COLO668 (cell line): ENCODE measurements around the gene PPM1J.
A peak's percentile ranks its signal among the peaks of the same experiment; 100 is the strongest.
"Not testable (repeated sequence)": the region's sequence is repeated elsewhere in the genome, so short reads cannot be mapped to it uniquely, and the experiment has no call there.

Experiments used
- DNase-seq: peaks from one replicate; lab custom pipeline; 2025; ENCODE audit not compliant: unreplicated experiment; lab: John Stamatoyannopoulos, UW

PPM1J gene

DNA sequence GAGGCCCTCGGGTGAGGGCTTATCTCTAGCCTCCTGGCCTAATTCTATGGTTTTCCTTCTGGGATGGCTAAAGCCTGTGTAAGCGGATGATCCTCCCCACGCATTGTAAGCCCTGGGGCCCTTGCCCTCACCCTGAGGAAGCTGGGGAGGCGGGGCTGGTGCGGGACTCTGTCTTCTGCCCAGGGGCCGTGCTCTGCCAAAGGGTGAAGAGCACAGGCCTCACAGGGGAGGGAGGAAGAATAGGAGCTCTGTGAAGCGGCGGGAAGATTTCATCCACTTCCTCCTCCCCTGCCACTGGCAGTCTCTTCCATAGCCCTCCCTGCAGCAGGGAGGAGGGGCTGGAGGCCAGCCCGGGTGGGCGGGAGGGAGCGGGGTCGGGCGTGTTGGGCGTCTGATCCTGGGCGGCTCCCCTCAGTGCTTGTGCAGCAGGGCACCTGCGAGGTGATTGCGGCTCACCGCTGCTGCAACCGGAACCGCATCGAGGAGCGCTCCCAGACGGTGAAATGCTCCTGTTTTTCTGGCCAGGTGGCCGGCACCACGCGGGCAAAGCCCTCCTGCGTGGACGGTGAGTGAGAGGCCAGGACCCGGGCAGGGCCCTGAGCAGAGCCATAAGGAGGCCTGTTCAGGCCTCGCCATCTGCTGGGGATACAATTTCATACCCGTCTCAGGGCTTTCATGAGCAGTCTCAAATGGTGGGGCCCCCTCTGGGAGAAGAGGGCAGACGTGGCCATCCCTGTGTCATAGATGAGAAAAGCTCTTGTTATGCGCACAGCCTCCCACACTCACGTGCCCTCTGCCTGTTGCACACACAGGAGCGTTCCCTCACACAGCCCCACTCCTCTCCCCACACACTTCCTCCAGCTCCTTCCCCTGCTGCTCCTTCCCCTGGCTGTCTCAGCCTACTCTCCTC lies 7.7 kb upstream of the PPM1J start:
- peak; percentile 30 for DNase-seq

DNA sequence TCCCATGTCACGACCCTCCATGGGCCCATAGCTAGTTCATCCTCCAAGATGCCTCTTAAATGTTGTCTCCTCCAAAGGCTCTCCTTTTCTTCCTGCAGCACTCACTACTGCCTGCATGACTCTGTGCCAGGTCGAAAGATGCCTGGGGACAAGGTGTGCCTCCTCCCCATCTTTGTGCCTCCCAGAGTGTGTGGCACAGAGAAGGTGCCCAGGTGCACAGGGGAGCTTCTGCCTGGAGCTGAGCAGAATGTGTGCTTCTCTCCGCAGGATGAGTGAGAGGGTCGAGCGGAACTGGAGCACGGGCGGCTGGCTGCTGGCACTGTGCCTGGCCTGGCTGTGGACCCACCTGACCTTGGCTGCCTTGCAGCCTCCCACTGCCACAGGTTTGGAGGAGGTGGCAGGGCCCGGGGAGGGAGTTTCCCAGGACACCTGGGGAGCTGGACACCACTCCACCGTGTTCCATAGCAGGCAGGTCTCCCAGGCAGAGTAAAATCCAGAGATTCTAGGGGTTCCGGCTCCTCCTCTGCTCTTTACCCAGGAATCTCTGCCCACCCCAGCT lies 6.9 kb upstream of the PPM1J start:
- DNase-seq: peak; percentile 17

- not testable (repeated sequence) for DNase-seq
These were observed 6.2 kb upstream of the PPM1J start for GRCh38 chr1:112721294-112721693.

DNA sequence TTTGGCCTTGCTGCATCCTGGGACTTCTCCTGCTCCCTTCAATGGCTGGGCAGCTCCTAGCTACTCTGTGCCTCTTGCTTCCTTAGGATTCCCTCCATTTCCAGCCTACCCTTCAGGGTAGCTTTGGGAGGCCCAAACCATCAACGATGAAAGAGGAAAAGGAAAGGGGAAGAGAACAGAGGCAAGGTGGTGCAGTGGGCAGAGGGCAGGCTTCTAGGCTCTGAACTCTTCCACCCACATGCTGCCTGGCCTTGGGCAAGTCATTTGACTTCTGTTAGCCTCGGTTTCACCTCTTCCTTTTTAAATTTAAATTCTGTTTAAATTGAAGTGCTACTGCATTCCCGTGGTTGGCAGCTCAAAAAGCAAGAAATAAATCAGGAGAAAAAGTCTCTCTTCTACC lies 5.7 kb upstream of the PPM1J start:
- DNase-seq: no peak

GRCh38 chr1:112719706-112720105 lies 4.6 kb upstream of the PPM1J start:
- DNase-seq: no peak

GRCh38 chr1:112718691-112719418 lies 3.7 kb upstream of the PPM1J start:
- DNase-seq: peak; percentile 86

- no peak for DNase-seq
These were observed 2.2 kb upstream of the PPM1J start for GRCh38 chr1:112717263-112717873.

GRCh38 chr1:112716133-112716720 lies 1.1 kb upstream of the PPM1J start:
- peak; percentile 87 for DNase-seq

- DNase-seq: peak; percentile 43
These were observed 544 bp downstream of the PPM1J start for GRCh38 chr1:112714313-112715263.

DNA sequence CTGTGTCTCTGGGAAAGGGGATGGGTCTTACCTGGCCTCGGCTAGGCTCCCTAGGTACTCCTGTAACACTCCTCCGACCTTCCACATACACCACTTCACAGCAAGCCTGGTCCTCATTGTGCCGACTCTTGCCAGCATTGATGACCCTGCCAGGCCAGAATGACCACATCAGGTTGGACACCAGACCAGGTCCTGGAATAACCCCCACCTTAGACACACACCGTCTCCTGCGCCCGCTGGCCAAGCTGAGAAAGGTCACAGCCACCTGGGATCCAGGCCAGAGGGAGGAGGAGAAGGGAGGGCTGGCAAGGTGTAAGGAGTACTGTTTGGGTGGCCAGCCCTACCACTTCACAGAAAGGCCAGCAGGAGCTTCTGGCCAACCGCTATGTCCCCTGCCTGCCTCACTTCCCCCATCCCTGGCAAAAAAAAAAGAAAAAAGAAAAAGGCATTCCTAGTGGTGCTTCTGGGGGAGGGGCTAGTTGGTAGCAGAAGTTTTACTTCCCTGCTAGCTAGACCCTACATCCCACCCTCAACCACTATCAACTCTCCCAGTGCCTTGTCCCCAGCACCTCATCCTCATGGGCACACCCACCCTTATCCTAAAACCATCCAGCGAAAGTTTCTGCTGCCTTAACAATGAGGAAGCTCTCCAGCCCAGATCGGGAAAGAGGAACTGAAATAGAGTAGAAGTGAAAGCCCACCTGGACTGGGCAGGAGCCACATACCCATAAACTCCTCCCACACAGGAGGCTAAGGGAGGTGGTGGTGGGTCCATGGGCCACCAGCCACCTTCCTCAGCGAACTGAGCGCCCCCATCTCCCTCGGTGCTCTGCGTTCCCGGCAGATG lies 1.4 kb downstream of the PPM1J start:
- no peak for DNase-seq

DNA sequence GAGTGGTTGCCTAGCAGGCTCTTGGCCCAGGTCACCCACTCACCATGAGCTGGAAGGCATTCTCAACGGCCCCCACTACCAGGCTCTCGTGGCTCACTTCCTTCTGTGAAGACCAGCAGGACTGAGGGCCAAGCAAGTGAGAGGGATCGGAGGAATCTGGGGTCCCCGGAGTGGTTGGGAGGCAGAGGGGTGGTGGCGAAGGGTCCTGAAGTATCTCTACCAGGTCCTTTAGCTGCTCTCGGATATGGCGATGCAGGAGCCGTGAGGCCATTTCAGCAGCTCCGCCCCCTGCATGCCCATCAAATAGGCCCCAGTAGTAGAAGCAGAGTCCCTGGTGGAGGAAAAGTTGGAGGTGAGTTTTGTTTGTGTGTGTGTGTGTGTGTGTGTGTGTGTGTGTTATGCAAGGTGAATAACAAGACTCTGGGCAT lies 2.4 kb downstream of the PPM1J start:
- no peak for DNase-seq

GRCh38 chr1:112712191-112712590 lies 2.9 kb downstream of the PPM1J start:
- no peak for DNase-seq

DNA sequence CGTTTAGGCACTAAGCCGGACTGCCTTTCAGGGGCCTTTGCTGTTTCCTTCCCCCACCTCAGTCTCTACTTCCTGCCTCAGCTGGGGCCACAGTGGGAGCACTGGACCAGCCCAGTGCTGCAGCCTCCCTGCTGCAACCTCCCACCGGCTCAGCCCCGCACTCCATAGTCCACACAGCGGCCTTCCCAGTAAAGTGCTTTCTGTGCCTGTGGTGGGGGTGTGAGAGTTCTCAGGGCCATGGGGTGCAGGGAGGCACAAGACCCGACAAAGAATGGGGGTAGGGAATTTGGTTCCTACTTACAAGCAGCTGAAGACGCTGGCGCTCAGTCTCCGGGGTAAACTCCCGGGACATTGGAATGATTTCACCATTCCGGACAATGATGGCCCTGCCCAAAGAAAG lies 3.5 kb downstream of the PPM1J start:
- no peak for DNase-seq

DNA sequence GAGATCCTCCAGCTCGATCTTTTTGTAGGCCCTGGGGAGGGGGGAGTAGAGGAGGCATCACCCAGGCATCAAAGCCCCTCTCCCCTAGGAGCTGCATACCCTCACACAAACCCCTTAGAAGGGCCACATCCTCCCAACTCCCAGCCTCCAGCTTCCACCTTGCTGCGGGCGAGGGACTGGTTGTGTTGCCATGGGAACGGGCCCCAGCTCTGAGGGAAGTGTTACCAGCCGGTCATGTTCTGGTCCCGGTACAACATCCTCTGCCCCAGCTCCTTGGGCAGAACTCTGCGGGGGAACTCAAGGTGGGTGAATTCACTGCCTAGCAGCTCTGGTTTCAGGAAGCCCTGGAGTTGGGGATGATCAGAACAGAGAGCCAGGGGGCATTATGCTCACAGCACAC lies 4.1 kb downstream of the PPM1J start:
- DNase-seq: peak; percentile 17

GRCh38 chr1:112710586-112710985 lies 4.5 kb downstream of the PPM1J start:
- DNase-seq: no peak

DNA sequence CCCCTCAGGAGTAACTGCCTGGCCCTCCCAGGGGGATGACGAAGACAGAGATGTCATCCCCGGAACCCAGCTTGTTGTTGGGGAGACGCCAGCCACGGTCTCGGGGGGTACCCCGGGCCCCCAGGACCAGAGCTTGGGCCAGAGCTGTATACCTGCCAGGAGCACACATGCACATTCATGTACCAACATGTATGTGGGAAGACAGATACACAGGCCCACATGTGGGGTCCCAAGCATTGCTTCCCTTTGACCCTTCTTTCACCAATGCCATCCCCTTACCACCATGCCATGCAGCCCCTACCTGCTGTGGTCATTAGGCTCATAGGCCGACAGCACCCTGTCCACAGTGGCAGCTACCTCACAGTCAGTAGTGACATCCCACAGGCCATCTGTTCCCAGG lies 5.0 kb downstream of the PPM1J start:
- no peak for DNase-seq

DNA sequence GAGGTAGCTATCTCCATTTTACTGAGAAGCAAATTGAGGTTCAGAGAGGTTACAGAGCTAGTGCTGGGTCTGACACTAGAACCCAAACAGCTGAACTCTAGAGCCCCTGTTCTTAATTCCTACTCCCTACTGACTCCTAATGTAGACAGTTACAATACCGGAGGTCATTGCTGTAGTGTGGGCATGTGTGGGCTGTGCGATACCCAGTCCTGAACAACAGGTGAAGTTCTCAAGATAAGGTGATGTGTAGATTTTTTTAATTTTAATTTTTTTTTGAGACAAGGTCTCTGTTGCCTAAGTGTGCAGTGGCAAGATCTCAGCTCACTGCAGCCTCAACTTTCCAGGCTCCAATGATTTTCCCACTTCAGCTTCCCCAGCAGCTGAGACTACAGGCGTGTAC lies 6.6 kb downstream of the PPM1J start:
- no peak for DNase-seq

DNA sequence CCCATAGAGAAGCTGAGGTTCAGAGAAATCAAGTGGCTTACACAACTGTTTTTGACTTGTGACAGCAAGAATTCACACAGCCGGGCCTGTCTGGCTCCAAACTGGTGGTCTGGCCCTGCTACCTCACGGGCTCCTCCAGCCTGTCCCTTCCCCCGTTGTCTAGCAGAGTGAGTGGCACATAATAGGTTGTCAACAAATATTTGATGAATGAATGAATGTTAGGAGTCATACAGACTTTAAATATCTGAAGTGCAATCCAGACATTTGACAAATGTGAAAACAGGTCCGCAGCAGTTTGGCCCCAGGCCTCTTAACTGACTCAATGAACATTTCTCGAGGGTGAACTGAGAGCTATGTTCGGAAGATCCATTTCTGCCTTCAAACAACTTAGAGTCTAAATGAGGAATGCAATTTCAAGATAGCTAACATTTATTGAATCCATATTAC lies 7.1 kb downstream of the PPM1J start:
- DNase-seq: no peak
